ENCODE results near the gene CAMK1D.
"Not testable (repeated sequence)": the region's sequence is repeated elsewhere in the genome, so short reads cannot be mapped to it uniquely, and the experiment has no call there.

CAMK1D gene

GRCh38 chr10:12469345-12469744, 120.0 kb downstream of the CAMK1D start:
- no peak for DNase-seq (ENCODE audit: low read depth)

DNA sequence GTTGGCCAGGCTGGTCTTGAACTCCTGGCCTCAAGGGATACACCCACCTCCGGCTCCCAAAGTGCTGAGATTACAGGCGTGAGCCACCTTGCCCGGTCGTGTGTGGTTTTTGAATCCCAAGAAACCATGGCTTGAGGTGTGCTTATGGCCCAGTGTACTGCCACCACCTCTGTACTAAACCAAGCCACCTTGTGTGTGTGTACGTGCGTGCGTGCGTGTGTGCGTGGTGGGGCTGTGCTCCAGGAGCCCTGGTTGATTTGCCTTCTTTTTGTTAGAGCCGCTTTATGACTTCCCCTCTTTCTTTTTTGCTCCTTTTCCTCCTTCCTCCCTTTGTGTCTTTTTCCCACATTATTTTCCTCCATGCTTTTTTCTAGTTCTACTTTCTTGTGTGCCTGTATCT, 121.4 kb downstream of the CAMK1D start:
- DNase-seq (ENCODE audit: low read depth) = no peak

- no peak for DNase-seq (ENCODE audit: low read depth)
These were observed 121.8 kb downstream of the CAMK1D start for GRCh38 chr10:12471135-12471534.

DNA sequence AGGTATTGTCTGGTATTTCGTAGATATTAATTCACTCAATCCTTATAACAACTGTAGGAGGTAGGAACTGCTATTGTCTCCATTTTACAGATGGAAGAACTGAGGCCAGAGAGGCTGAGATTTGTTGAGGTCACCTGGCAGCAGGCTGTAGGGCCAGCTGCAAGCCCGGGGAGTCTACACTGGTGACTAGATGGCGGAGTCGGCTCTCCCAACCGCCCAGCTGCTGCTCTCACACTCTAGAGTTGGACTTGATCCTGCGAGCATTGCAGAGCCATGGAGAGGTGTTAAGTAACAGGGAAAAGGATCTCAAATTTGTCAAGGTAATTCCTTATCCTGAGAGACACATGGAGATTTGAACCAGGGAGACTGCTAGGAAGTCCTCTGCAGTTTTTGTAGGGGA, 124.1 kb downstream of the CAMK1D start:
- DNase-seq (ENCODE audit: low read depth) = no peak

DNA sequence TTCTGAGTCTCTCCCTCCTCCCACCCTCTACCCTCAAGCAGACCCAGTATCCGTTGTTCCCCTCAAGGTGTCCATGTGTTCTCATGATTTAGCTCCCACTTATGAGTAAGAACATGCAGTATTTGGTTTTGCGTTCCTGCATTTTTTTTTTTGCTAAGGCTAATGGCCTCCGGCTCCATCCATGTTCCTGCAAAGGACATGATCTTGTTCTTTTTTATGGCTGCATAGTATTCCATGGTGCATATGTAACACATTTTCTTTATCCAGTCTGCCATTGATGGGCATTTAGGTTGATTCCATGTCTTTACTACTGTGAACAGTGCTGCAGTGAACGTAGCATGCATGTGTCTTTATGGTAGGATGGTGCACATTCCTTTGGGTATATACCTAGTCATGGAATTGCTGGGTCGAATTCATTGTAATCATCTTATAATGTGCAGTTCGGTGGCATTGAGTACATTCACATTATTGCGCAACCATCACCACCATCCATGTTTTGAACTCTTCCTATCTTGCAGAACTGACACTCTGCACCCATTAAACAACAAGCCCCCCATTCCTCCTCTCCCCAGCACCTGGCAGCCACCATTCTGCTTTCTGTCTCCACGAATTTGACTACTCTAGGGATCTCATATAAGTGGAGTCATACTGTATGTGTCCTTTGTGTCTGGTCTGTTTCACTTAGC, 125.5 kb downstream of the CAMK1D start:
- DNase-seq (ENCODE audit: low read depth) = no peak

DNA sequence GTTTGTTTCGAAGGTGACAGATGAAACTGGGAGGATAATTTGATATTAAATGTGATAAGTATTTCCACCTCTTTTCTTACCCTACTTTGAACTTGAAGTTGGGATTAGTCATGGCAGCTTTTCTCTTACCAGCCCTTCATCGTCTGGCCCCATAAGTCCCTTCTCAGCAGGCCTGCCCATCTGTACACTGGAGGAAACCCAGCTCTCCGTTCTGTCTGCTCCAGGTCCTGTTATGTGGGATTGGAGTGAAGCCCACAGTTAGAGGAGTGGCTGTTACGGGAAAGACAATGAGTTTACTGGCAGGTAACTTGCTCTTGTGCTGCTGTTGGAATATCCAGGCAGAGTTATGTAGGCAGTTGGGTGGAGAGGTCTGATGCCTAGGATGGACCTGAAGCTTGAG, 127.3 kb downstream of the CAMK1D start:
- DNase-seq (ENCODE audit: low read depth) = no peak

DNA sequence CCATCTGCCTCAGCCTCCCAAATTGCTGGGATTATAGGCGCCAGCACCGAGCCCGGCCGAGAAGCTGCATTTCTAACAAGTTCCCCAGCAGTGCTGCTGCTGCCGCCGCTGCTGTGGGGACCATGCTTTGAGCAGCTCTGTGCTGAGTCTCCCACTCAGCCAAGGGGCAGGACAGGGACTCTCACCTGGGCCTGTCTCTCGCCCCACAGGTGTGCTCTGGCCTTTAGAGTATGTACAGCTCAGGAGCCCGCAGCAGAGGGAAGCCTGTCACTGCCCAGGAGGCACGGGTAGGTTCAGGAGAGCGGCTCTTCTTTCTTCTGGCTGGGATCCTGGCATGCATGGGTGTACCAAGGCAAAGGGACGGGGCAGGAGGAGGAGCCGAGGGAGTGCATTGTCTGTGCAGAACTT, 130.1 kb downstream of the CAMK1D start:
- no peak for DNase-seq (ENCODE audit: low read depth)

DNA sequence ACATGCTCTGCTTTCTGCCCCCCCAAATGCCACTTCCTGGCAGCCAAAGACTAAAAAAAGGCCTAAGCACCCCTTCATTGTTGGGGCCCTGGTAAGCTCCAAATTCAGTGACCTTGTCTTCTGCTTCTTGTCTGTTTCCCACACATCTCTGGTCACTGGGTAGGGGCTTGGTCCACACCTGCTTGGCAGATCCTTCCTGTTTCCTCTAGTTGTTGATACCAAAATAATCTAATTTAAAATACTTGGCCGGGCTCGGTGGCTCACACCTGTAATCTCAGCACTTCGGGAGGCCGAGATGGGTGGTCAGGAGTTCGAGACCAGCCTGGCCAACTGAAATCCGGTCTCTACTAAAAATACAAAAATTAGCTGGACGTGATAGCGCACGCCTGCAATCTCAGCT, 130.6 kb downstream of the CAMK1D start:
- DNase-seq (ENCODE audit: low read depth) = no peak

DNA sequence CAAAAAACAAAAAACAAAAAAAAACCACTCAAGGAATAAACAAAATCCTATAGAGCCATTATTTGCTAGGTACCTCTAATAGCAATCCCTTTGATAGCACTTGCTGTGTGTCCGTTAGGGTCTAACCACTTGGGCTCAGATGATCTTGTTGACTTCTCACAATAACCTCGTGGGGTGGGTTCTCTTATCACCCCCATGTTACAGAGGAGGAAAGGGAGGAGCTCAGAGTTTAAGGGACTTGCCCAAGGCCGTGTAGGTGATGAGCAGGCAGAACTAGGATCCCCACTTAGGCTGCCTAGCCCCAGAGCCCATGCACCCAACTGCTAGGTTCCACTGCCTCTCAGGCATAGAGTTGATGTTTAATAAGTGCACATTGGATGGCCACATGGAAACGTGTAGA, 131.1 kb downstream of the CAMK1D start:
- DNase-seq (ENCODE audit: low read depth) = no peak

GRCh38 chr10:12481924-12482323, 132.6 kb downstream of the CAMK1D start:
- DNase-seq (ENCODE audit: low read depth) = no peak

DNA sequence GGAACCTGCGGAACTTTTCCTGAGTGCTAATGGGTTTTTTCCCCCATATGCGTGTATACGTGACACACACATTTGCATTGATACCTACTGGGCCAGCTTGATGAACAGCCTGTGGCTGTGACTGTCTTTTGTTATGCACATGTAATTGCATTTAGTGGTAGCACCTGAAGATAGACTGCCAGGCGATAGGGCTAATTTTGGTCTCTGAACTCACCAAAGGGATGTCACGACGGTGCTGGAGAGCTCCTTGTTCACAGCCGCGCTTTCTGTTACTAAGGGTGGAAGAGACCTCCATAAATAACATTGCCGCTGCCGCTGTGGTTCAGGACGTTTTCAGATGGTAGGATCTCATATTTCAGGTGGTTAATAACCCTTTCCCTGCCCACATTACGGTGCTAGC, 133.2 kb downstream of the CAMK1D start:
- no peak for DNase-seq (ENCODE audit: low read depth)

DNA sequence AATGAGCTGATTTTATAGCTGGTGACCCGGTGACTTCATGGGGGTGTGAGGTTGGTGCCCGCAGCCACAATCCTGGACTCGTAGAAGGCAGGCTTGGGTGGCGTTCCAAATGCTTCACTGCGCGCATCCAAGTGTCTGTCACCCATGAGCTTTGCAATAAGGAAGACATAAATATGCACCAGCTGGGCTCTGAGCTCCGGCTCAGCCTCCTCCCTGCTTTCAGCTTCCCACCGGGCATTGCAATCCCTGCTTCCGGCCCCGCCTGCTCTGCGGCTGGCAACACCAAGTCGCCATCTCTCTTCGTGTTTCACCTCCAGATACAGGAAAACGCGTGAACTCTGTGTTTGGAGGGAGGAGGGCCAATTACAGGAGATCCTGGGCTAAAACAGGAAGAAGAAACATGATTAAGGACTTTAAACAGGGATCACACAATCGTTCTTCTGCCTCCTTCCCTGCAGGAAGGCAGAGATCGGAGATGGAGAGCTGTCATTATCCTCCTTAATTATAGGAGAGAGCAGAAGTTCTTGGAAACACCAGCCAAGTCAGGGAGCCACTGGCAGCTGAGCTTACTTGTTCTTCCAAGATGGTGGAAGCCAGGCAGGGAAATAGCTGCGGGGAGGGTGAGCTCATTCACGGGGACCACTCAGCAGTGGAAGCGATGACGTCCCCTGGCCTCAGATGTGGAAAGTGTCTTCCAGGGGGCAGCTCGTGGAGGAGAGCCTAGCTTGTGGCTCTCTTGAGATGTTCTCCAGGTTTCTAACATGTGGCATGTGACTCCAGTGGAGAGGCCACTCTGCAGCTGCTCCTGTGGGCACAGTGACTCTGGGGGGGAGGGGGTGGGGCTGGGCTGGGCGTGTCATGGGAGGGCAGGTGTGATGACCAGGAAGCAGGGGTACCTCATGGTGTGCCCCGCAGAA, 134.9 kb downstream of the CAMK1D start:
- DNase-seq (ENCODE audit: low read depth) = no peak

DNA sequence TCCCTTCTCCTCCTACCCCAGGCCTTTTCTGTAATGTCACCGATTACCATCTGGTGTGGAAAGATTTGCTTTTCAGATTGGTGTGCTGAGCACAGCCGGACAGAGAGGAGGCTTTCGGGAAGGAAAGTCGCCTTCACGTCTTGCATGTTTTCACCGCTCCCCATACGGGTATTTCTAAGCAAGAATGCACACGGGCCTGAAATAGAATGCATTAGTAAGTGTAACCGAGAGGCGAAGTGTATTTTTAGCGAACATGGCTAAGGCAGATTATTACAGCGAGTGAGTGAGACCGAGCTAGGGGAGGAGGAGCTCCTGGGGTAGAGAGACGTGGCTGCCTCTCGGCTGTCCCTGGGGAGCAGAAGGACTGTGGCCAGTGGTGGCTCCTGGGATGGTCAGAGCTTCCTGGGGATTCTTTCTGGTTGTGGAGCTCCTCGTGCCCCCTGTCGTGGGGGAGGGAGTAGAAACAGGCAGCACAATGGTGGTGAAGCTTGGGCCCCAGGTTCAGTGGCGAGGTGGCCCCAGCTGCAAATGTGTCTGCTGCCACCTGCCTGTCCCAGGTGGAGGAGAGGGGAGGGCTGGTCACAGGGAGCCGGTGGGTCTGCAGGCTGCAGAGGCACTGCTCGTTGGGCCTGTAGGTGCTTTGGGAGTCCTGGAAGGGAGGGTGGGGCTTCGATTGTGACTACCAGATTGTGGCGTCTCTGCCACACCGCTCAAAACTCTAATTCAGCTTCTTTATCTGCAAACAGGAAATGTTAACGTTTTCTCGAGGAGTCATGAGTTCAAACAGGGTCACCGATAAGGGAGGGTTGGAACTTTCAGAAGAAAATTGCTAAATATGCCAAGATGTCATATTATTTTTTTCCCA, 135.8 kb downstream of the CAMK1D start:
- no peak for DNase-seq (ENCODE audit: low read depth)

- no peak for DNase-seq (ENCODE audit: low read depth)
These were observed 138.0 kb downstream of the CAMK1D start for GRCh38 chr10:12487366-12487765.

DNA sequence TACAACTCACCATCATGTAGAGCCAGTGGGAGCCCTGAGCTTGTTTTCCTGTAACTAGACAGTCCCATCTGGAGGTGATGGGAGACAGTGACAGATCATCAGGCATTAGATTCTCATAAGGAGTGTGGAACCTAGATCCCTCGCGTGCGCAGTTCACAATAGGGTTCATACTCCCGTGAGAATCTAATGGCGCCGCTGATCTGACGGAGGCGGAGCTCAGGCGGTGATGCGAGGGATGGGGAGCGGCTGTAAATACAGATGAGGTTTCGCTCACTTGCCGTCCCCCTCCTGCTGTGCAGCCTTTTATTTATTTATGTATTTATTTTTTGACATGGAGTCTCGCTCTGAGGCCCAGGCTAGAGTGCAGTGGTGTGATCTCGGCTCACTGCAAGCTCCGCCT, 139.3 kb downstream of the CAMK1D start:
- no peak for DNase-seq (ENCODE audit: low read depth)

- no peak for DNase-seq (ENCODE audit: low read depth)
These were observed 140.0 kb downstream of the CAMK1D start for GRCh38 chr10:12489357-12489756.

DNA sequence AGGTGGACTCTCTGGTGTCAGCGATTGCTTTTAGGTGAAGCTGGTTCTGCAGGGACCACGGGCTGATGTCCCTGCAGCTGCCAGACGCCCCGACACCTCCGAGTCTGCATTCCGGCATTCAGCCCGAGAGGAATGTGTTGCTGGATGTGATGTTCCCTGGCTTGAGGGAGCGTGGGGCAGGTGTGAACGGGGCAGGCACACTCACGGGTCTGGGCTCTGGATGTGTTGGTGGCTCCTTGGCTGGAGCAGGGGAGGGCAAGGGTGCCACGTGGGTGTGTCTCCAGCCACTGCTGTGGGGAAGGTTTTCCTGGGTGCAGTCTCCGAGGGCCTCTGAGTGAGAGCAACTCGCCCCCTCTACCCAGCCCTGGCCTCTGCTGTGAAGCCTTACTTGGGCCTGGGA, 140.5 kb downstream of the CAMK1D start:
- DNase-seq (ENCODE audit: low read depth) = no peak

DNA sequence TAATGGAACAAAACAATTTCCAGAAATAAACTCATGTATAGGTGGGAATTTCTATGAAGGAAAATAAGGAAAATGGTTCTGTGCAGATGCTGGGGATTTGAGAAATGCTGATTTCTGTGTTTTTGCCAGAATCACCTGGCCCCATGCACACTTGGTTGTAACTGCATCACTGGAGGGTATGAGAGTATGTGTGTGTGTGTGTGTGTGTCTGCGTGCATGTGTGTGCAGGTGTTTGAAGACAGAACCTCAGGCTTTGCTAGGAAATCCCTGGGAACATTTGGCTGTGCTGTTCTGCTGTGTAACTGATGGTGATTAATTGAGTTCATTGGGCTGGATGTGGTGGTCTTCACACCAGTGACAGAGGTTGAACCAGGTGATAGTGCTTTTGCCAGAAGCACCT, 141.6 kb downstream of the CAMK1D start:
- no peak for DNase-seq (ENCODE audit: low read depth)

DNA sequence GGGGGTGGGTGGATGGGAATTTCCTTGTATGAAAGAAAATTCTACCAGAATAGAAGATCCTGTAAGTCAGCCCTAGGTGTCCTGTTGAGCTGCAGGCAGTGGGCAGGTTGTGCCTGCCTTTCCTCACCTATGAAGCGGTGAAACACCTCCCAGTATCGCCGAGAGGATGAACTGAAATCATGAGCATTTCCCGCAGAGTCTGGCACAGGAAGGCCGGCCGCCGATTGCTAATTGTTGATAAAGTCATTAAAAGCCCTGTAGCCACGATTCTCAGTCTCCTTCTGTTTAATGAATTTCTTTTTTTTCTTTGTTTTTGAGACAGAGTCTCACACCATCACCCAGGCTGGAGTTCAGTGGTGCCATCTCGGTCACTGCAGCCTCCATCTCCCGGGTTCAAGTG, 142.1 kb downstream of the CAMK1D start:
- DNase-seq (ENCODE audit: low read depth) = no peak

DNA sequence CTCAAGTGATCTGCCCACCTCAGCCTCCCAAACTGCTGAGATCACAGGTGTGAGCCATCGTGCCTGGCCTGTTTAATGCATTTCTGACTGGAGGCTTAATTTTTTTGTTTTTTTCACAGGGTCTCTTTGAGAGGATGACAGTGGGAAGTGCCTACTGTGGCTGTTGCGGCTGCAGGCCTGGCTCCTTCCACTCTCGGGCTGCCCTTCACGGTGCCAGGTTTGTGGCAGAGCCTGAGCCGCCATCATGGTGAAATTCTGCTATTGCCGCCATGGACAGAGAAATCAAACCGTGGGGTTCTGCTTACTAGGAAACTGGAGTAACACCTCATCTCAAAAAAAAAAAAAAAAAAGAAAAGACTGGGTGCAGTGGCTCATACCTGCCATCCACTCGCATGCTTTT, 142.7 kb downstream of the CAMK1D start:
- DNase-seq (ENCODE audit: low read depth) = no peak

- not testable (repeated sequence) for DNase-seq (ENCODE audit: low read depth)
These were observed 147.7 kb downstream of the CAMK1D start for GRCh38 chr10:12497046-12497445.
